HFF-Myc (cell line): ENCODE data around the gene SLC66A2.

Experiments
- DNase-seq: peaks from one replicate; pipeline ENCODE4 v3.0.0-alpha.2; 2011; ENCODE audit warnings: low read depth; ENCODE audit errors: extremely low read depth
- H3K4me3 ChIP-seq: replicated peaks from 2 replicates; pipeline ENCODE4 v1.5.1; 2011; ENCODE audit warnings: low read depth, mild to moderate bottlenecking, control low read depth, low read length
- CTCF ChIP-seq: IDR thresholded peaks from 2 replicates; pipeline ENCODE4 v1.5.1; 2012; ENCODE audit warnings: mild to moderate bottlenecking, low read depth, low read length, control low read depth; ENCODE audit errors: missing control alignments

The SLC66A2 gene

GRCh38 chr18:79933765-79934164, 17.7 kb downstream of the SLC66A2 start:
- no peak overlapping the region for H3K4me3 ChIP-seq
- TF ChIP-seq CTCF: peak; percentile 29
- peak; percentile 38 for DNase-seq

- no peak for DNase-seq
- no peak for TF ChIP-seq CTCF
- H3K4me3 ChIP-seq: no peak overlapping the region
Measured at GRCh38 chr18:79932907-79933306, 18.5 kb downstream of the SLC66A2 start.

DNA sequence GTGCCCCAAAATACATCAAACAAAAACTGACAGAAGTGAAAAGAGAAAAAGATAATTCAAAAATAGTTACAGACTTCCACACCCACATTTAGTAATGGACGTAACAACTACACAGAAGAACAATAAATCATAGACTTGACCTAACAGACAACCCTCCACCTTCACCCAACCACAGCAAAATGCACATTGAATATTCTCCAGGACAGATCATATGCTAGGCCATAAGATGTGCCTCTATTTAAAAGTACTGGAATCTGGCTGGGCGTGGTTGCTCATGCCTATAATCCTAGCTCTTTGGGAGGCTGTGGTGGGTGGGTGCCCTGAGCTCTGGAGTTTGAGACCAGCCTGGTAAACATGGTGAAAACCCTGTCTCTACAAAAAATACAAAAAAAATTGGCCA, 20.0 kb downstream of the SLC66A2 start:
- no peak overlapping the region for H3K4me3 ChIP-seq
- DNase-seq: no peak
- no peak for TF ChIP-seq CTCF

- no peak for DNase-seq
- TF ChIP-seq CTCF: no peak
- no peak overlapping the region for H3K4me3 ChIP-seq
Measured at GRCh38 chr18:79930020-79930642, 21.3 kb downstream of the SLC66A2 start.

- H3K4me3 ChIP-seq: no peak overlapping the region
- DNase-seq: no peak
- no peak for TF ChIP-seq CTCF
Measured at GRCh38 chr18:79928563-79928960, 22.9 kb downstream of the SLC66A2 start.

GRCh38 chr18:79927607-79928562, 23.6 kb downstream of the SLC66A2 start:
- TF ChIP-seq CTCF: no peak
- no peak overlapping the region for H3K4me3 ChIP-seq
- DNase-seq: no peak
